Naive thymus-derived CD8-positive, alpha-beta T cell (primary cell): ENCODE measurements around the gene RGR. TPM values are rescaled to one million over a fixed set of nuclear protein-coding genes. Genes with fewer than 3 reads are reported as not detected.
A peak's percentile ranks its signal among the peaks of the same experiment; 100 is the strongest.

Experiments
- ATAC-seq, 2 donors: fragments of 150-1000 bp; cut with Tn5 transposase in 1 of 2; sonication (Bioruptor Pico), chemical (Tn5 transposase) in 1 of 2; 1 replicate in 1 of 2; 2 replicates in 1 of 2; pipeline ENCODE4 v1.10.0; 2021; ENCODE audit warnings: mild to moderate bottlenecking in 2 of 2, moderate library complexity in 2 of 2
- POLR2A ChIA-PET: fragments of 350-600 bp; sonication (Branson Sonifier 250); formaldehyde crosslinking; loops from one replicate; lab custom pipeline; 2021; ENCODE audit warnings: antibody characterized with exemption; lab: Charles Lee
- DNase-seq, 10 donors: peaks; one replicate each; pipeline versions ENCODE4 v3.0.0 to v3.0.0-alpha.2; 2020 to 2022
- H3K27ac Mint-ChIP-seq, 10 donors: one replicate each; pipeline ENCODE4 v1.8.0; 2020 to 2022; ENCODE audit warnings: mild to moderate bottlenecking in 10 of 10, mixed read lengths in 10 of 10, moderate library complexity in 4 of 10, inconsistent platforms in 1 of 10
- H3K27me3 Mint-ChIP-seq, 5 donors: one replicate each; pipeline ENCODE4 v1.8.0; 2021 to 2022; ENCODE audit warnings: mixed read lengths in 5 of 5
- H3K36me3 Mint-ChIP-seq, 3 donors: one replicate each; pipeline ENCODE4 v1.8.0; 2020 to 2022; ENCODE audit warnings: mixed read lengths in 3 of 3, mild to moderate bottlenecking in 2 of 3, inconsistent platforms in 1 of 3
- H3K4me1 Mint-ChIP-seq, 4 donors: one replicate each; pipeline ENCODE4 v1.8.0; 2021 to 2022; ENCODE audit warnings: mixed read lengths in 4 of 4
- H3K4me3 Mint-ChIP-seq, 10 donors: one replicate each; pipeline ENCODE4 v1.8.0; 2020 to 2022; ENCODE audit warnings: mild to moderate bottlenecking in 10 of 10, mixed read lengths in 10 of 10, moderate library complexity in 6 of 10, inconsistent platforms in 1 of 10
- H3K9me3 Mint-ChIP-seq, 9 donors: one replicate each; pipeline ENCODE4 v1.8.0; 2020 to 2022; ENCODE audit warnings: mixed read lengths in 9 of 9, mild to moderate bottlenecking in 3 of 9, inconsistent platforms in 1 of 9, moderate library complexity in 1 of 9
- polyA plus RNA-seq, 3 donors: library from polyadenylated mRNA; unstranded; fragments of 300-500 nt; fragmentation: Illumina TruSeq; gene quantifications; one replicate each; pipeline ENCODE4 v1.2.3, GENCODE V29; 2021
- total RNA-seq, 8 experiments: library from RNA in 2 of 8; stranded (reverse) in 2 of 8; gene quantifications; one replicate each; pipeline ENCODE4 v1.2.3 and lab custom pipeline; 2021 to 2026

RGR gene
- total RNA-seq, result not detected
- not detected for polyA plus RNA-seq
- total RNA-seq (lab: John Stamatoyannopoulos, UW), result 0 to 0.06 (median 0) reads per million in 6 experiments

GRCh38 chr10:84244651-84245270, at the start of gene RGR:
RGR (plus strand) TSS chr10:84245053; CDS start chr10:84245091, 38 bp downstream.
- H3K27ac Mint-ChIP-seq, result no peak within 1 kb of the TSS
- H3K4me1 Mint-ChIP-seq, result no peaks in the 10 kb centered on the region
- no peaks in the 10 kb centered on the region for H3K36me3 Mint-ChIP-seq
- H3K4me3 Mint-ChIP-seq, result peak within 1 kb of the TSS in 1 of 10 donors; percentile 7
- no peaks in the 10 kb centered on the region for H3K9me3 Mint-ChIP-seq
- POLR2A ChIA-PET, result no interaction called here
- ATAC-seq (no peak), DNase-seq (no peak)
- peaks cover 0 to 8% (median 2%) of the 10 kb centered on the region in 5 donors for H3K27me3 Mint-ChIP-seq

DNA sequence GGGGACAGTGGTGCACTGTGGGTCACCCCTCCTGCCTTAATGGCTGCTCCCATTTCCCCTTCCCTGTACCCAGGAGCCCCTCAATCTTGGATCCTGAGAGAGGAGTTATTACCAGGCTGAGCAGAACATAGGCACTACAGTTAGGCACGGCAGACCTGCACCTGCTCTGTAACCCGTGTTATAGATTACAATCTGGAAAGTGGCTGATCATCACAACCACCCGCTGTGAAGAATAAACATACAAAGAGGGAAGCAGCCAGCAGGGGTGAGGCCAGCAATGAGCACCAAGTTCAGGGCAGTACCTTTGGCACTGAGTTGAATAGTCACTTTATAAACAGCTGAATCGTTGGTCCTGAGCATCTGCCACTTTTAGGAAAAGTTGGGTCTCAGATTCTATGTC, 48.8 kb upstream of the RGR start:
- H3K27me3 Mint-ChIP-seq, result peaks cover 5 to 28% (median 16%) of the 10 kb centered on the region in 5 donors
- POLR2A ChIA-PET, result no interaction called here
- peak overlapping the region in 2 of 10 donors; percentile 10 to 31 for H3K27ac Mint-ChIP-seq
- H3K4me3 Mint-ChIP-seq, result peak overlapping the region in 2 of 10 donors; percentile 71 to 81
- DNase-seq (no peak), ATAC-seq (no peak)
- no peaks in the 10 kb centered on the region for H3K9me3 Mint-ChIP-seq
- H3K4me1 Mint-ChIP-seq, result peaks cover 6 to 14% (median 10%) of the 10 kb centered on the region in 4 donors
- no peaks in the 10 kb centered on the region for H3K36me3 Mint-ChIP-seq

GRCh38 chr10:84196941-84197340, 47.9 kb upstream of the RGR start:
- Mint-ChIP-seq H3K4me3 (no peak overlapping the region), H3K9me3 (no peaks in the 10 kb centered on the region), H3K27ac (no peak overlapping the region), H3K27me3 (peaks cover 5 to 28% (median 16%) of the 10 kb centered on the region in 5 donors), H3K36me3 (no peaks in the 10 kb centered on the region), H3K4me1 (peaks cover 0 to 8% (median 5%) of the 10 kb centered on the region in 4 donors)
- DNase-seq (no peak), ATAC-seq (no peak)
- POLR2A ChIA-PET, result no interaction called here

GRCh38 chr10:84197643-84198042, 47.2 kb upstream of the RGR start:
- H3K4me3 Mint-ChIP-seq, result no peak overlapping the region
- peaks cover 0 to 8% (median 4%) of the 10 kb centered on the region in 4 donors for H3K4me1 Mint-ChIP-seq
- POLR2A ChIA-PET, result no interaction called here
- H3K9me3 Mint-ChIP-seq, result no peaks in the 10 kb centered on the region
- H3K27me3 Mint-ChIP-seq, result peaks cover 5 to 28% (median 16%) of the 10 kb centered on the region in 5 donors
- no peak overlapping the region for H3K27ac Mint-ChIP-seq
- ATAC-seq (no peak), DNase-seq (no peak)
- H3K36me3 Mint-ChIP-seq, result no peaks in the 10 kb centered on the region

- Mint-ChIP-seq H3K4me3 (no peak overlapping the region), H3K36me3 (no peaks in the 10 kb centered on the region), H3K27me3 (peaks cover 4 to 28% (median 16%) of the 10 kb centered on the region in 5 donors), H3K27ac (peak overlapping the region in 1 of 10 donors; percentile 35), H3K9me3 (no peaks in the 10 kb centered on the region), H3K4me1 (peaks cover 0 to 8% (median 4%) of the 10 kb centered on the region in 4 donors)
- DNase-seq (no peak), ATAC-seq (no peak)
- POLR2A ChIA-PET, result no interaction called here
Measured at GRCh38 chr10:84198206-84198915, 46.5 kb upstream of the RGR start.

DNA sequence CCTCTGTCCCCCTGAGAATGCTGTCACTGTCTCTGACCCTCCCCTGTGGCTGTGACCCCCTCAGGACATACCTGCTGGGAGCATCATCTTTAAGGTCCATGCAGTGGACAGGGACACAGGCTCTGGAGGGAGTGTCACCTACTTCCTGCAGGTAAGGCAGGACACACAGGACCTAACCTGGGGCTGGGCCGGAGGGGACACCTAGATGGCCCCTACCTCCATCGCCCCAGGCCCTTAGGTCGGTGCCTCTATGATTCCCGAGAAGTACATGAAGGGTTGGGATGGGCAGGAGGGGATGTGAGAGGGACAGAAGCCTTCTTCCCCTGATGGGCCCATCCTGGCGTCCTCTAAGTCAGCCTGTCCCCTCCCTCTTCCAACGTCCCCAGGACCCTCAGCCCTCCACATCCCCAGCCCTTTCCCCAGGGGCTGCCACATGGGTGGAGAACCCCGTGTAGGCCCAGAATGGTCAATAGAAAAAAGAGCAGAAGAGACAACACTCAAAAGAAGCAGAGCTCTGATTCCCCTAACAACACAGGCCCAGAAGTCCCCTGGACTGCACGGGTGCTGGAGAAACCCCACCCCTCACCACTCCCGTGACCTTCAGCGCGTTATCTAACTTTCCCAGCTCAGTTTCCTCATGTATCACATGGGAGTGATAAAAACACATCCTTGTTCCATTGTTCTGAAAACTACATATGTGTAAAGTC, 44.2 kb upstream of the RGR start:
- POLR2A ChIA-PET, result no interaction called here
- no peak for DNase-seq
- no peaks in the 10 kb centered on the region for H3K9me3 Mint-ChIP-seq
- no peak overlapping the region for H3K27ac Mint-ChIP-seq
- ATAC-seq, result no peak
- no peak overlapping the region for H3K4me3 Mint-ChIP-seq
- no peaks in the 10 kb centered on the region for H3K36me3 Mint-ChIP-seq
- peaks cover 0 to 4% (median 2%) of the 10 kb centered on the region in 4 donors for H3K4me1 Mint-ChIP-seq
- peaks cover 3 to 24% (median 11%) of the 10 kb centered on the region in 5 donors for H3K27me3 Mint-ChIP-seq

- no peak overlapping the region for H3K4me3 Mint-ChIP-seq
- DNase-seq, result no peak
- POLR2A ChIA-PET, result no interaction called here
- peaks cover 3 to 19% (median 6%) of the 10 kb centered on the region in 5 donors for H3K27me3 Mint-ChIP-seq
- peaks cover 0 to 6% (median 2%) of the 10 kb centered on the region in 4 donors for H3K4me1 Mint-ChIP-seq
- no peak for ATAC-seq
- no peak overlapping the region for H3K27ac Mint-ChIP-seq
- no peaks in the 10 kb centered on the region for H3K9me3 Mint-ChIP-seq
- no peaks in the 10 kb centered on the region for H3K36me3 Mint-ChIP-seq
Measured at GRCh38 chr10:84201244-84201606, 43.6 kb upstream of the RGR start.

DNA sequence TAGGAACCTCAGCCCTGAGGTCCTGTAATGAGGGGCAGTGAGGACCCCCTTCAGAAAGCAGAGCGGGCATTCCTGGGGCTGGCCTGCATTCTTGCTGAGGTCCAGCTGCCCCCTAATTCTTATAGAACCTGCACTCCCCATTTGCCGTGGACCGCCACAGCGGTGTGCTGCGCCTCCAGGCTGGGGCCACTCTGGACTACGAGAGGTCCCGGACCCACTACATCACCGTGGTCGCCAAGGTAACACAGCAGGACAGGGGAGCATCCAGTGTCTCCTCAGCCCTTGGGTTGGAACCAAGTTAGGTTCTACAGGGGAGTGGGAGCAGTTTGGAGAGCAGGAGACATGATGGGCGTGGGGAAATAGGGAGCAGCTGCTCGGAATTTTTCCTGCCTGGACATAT, 43.2 kb upstream of the RGR start:
- POLR2A ChIA-PET, result no interaction called here
- Mint-ChIP-seq H3K4me3 (no peak overlapping the region), H3K27ac (no peak overlapping the region), H3K9me3 (no peaks in the 10 kb centered on the region), H3K27me3 (peaks cover under 1 to 16% (median 5%) of the 10 kb centered on the region in 5 donors), H3K36me3 (no peaks in the 10 kb centered on the region), H3K4me1 (peaks cover 0 to 4% (median 2%) of the 10 kb centered on the region in 4 donors)
- ATAC-seq (no peak), DNase-seq (no peak)

DNA sequence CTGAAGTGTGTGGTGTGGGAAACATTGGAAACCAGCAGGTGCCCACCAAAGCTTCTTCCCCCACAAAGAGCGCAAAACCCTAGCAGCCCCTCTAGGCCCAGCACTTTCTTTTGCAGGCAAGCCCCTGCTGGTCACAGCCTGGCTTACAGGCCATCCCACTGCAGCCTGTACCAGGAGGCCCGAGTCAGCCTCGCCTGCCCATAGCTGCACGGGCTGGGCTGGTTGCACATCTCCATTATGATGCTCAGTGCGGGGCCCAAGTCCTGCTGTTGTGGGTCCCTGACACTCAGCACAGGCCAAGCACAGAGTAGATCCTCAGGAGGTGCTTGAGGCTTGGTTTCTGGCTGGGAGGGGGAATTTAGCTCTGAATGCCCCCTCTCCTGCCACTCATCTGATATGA, 42.5 kb upstream of the RGR start:
- Mint-ChIP-seq H3K4me1 (peaks cover 0 to 4% (median 2%) of the 10 kb centered on the region in 4 donors), H3K27ac (peak overlapping the region in 1 of 10 donors; percentile 75), H3K36me3 (no peaks in the 10 kb centered on the region), H3K4me3 (no peak overlapping the region), H3K9me3 (no peaks in the 10 kb centered on the region), H3K27me3 (peaks cover 3 to 16% (median 8%) of the 10 kb centered on the region in 5 donors)
- no peak for ATAC-seq
- POLR2A ChIA-PET, result no interaction called here
- no peak for DNase-seq

DNA sequence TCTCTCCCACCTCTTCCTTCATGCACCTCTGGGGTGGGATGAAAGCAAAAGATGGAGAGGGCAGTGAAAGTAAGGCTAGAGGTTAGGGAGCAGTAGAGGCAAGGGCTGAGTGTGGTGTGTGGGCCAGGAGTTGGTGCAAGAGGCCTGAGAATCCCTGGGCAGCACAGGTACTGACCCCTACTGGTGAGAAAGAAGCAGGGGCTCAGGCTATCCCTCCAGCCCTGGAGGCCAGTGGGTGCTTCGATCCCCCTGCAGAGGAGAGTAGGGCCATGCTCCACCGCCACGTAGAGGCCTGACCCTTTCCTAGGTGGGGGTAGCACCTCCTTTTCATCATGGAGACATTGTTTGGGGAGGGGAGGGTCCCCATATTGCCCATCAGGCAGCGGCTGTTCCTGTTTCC, 40.7 kb upstream of the RGR start:
- POLR2A ChIA-PET, result no interaction called here
- Mint-ChIP-seq H3K9me3 (no peaks in the 10 kb centered on the region), H3K4me3 (no peak overlapping the region), H3K27ac (no peak overlapping the region), H3K36me3 (no peaks in the 10 kb centered on the region), H3K4me1 (peaks cover 0 to 4% (median 2%) of the 10 kb centered on the region in 4 donors), H3K27me3 (peaks cover 3 to 13% (median 7%) of the 10 kb centered on the region in 5 donors)
- ATAC-seq, result no peak
- no peak for DNase-seq

DNA sequence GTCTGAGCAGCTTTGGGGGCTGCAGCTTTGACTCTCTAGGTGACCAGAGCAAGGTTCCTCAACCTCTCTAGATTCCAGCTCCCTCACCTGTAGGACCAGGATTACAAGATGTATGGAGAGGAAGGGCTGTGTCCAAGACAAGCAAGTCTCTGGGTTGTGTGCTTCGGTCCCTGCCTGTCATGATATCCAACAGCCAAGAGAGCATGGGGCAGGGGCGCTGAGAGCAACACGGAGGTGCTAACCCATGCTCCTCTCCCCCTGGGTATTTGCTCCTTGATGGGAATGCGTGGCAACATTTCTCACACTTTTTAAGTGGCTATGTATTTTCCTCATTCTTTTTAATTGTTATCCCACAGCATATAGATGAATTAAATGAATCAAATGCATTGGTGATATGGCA, 40.2 kb upstream of the RGR start:
- Mint-ChIP-seq H3K4me1 (peaks cover 0 to 4% (median 2%) of the 10 kb centered on the region in 4 donors), H3K27ac (peak overlapping the region in 2 of 10 donors; percentile 16 to 49), H3K9me3 (no peaks in the 10 kb centered on the region), H3K4me3 (no peak overlapping the region), H3K36me3 (no peaks in the 10 kb centered on the region), H3K27me3 (peaks cover 3 to 13% (median 7%) of the 10 kb centered on the region in 5 donors)
- POLR2A ChIA-PET, result interaction anchor here (0.8 kb wide), 1 partner anchor 28 kb away, joined by 4 read pairs; no protein-coding TSS in a partner anchor
- ATAC-seq (no peak), DNase-seq (no peak)

DNA sequence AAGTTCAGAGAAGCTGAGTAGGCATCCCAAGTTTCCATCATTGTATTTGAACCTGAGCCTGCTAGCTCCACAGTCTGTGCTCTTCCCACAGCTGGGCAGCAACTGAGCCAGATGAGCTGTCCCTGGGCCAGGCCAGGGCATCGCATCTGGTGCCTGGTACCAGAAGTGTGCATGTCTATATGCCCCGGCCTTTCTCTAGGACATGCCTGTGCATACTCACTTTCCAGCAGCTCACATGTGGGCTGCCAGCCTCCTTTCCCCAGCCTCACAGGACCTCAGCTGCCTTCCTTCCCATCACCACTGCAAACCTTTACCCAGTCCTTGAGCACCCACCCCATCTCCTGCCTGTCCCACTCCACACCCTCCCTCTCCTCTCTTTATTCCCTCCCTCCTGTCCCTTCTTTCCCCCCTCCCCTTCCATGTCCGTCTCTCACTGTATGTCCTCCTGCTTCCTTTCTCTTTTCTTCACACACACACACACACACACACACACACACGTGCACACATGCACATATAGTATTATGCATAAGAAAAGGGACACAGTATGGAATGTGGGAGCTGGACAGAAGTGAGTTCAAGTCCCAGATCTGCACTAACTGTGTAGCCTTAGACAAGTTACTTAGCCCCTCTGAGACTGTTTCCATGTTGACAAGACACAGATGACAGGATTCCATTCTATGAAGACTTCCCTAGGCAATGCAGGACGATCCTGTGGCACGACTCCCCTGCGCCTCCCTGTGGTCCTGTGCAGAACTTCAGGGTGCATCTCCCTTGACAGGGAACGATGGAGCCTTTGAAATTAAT, 39.6 kb upstream of the RGR start:
- POLR2A ChIA-PET, result interaction anchor here (0.8 kb wide), 1 partner anchor 27 kb away, joined by 4 read pairs; no protein-coding TSS in a partner anchor
- DNase-seq (peak; percentile 34 to 81 (median 64)), ATAC-seq (peak; percentile 72 to 82)
- peak overlapping the region in 3 of 10 donors; percentile 9 to 46 (median 16) for H3K27ac Mint-ChIP-seq
- peaks cover 3 to 13% (median 7%) of the 10 kb centered on the region in 5 donors for H3K27me3 Mint-ChIP-seq
- H3K36me3 Mint-ChIP-seq, result no peaks in the 10 kb centered on the region
- H3K4me1 Mint-ChIP-seq, result peaks cover 0 to 4% (median 2%) of the 10 kb centered on the region in 4 donors
- H3K9me3 Mint-ChIP-seq, result no peaks in the 10 kb centered on the region
- H3K4me3 Mint-ChIP-seq, result no peak overlapping the region
